ENCODE data around the gene SRGAP3.

SRGAP3 gene

DNA sequence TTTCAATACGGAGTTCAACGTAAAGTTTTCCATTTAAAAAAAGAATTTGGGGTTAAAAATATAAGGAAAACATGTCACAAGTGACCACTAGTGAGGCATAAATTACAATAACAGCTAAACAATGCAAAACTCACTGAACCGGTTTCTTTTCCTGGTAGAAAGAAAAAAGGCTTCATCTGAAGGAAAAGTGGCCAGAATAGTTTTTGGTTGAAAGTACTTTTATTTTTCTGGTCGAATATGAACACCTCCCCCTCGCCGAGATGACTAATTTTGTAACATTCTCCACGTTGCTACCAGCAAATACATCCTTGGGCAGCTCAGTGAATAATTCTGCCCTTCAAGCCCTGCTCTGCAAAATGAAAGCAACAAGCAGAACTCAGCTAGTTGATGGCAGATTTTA is 3.9 kb upstream of the SRGAP3 start:
- DNase-seq (ENCODE audit: low spot score), result no peak

DNA sequence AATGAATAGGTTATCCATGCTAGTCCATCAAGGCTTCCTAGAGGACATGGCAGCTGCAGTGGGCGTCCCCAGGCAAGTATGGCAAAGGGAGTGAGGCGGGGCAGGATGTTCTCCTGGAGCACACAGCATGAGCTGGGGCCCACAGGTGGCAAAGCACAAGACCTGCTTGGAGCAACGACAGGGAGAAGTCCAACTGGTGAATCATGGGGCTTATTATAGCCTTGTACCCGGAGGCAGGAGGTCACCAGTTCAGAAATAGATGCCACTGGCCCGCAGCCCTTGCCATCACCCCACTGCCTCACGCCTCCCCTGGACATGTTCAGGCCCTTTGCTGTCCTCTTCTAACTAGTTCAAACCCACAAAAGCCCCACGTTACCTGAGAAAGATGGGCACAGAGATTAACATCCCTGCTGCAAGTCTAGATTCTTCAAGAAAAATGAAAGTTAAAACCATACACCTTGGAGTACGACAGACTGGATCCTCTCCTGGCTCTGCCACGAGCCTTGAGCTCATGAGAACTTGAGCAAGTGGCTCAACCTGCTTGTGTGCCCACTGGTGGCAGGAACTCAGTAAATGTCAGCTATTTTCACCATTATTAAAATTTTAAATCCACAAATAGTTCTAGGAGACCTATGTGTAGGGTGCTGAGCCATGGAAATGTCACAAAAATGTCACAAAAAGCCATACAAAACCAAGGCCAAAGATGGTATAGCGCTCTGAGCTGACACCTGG is 1.8 kb upstream of the SRGAP3 start:
- no peak for DNase-seq (ENCODE audit: low spot score)

DNA sequence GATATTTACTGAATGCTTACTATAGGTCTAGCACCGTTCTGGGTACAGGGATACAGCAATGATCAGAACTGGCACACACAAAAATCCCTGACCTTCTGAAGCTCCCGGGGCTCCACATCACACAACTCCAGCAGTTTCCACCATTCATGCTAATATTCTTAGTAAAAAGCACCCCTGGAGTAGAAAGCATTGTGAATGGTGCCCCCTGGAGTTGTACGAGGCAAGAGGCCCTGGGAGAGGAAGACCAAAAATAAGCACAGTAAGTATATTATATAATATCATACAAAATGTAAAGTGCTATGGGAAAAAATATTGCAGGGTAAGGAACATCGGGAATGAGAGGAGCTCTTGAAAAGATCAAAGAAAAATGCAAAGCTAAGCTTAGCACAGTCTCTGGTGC is 790 bp upstream of the SRGAP3 start:
- peak; percentile 45 for DNase-seq (ENCODE audit: low spot score)

DNA sequence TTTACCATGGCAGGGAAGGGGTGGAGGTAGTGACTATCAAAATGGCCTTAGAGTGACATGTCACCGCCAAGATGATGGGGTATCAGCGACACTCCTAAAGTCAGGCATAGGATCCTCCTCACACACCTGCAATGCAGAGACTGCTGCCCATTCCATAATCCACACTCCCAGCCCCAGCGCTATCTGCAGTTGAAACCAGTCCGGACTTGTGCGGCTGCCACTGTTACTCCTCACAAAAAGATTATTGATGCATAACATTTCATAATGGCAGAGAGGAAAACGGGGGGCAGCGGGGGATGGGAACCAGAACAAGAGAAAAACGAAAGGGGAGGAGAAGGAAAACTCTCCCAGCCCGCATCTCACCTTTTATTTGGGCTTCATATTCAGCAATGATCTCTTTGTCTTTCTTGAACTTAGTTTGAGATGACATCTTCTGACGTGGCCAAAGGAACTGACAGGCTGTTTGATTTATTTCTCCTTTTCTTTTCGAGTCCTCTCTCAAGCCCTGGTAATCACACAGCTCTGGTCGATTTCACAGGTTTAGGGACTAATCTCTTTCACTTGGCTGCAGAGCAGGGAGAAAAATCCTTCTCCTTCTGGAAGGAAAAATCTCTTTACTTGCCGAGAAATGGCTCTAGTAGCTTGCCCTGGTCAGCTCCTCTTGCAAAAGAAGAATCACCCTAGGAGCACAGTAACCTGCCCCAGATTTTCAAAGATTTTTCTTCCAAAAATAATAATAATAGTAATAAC is 749 bp downstream of the SRGAP3 start:
- DNase-seq (ENCODE audit: low spot score), result peak; percentile 55

DNA sequence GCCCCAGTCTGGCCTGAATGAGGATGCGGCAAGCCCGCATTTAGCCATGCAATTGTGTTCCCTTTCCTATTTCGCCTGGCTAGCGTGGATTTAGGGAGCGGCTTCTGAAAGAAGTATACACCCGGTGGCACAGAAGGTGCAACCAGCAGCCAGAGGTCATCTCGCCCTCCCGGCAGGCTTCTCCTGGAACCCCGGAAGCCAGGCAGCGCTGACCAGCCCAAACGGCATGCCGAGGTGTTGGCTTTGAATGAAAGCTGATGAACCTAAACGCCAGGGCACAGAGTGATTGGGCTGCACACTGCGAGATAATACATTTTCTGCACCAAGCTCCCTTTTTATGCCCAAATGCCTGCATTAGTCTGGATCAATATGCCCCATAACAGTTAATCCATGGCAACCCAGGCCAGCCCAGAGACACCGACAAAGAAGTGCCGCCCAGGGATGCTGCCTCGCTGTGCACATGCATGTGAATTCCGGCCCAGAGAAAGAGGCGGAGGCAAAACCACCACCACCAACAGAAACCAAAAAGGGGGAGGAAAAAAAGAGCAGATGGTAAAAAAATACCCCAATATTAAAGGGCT is 1.4 kb downstream of the SRGAP3 start:
- no peak for DNase-seq (ENCODE audit: low spot score)

DNA sequence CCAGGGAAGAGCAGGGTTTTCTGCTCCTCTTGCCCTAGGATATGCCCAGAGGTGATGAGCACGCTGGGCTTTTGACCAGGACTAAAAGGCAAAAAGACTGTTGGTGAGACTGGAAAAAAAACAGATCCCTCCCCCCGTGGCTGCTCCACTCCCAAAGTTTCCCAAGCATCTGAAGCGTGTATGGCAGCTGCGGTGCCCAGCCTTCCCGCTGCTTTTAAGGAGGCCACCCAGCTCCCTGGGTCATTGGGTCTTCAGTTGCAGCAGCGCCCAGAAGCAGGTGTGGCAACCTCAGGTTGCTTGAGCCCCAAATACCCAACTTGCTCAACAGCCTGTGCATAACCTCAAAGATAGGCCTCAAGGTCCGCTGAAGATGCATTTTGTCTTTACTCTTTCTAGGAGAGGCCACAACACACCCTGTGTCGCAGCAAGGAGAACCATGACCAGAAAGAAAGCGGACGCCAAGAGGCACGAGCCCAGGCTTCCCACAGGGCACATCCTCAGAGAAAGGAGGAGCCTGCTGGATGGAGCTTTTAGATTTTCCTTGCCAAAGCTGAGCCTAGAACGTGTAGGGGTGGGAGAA is 2.0 kb downstream of the SRGAP3 start:
- DNase-seq (ENCODE audit: low spot score), result no peak

GRCh38 chr3:9246189-9246588 is 3.3 kb downstream of the SRGAP3 start:
- DNase-seq (ENCODE audit: low spot score), result no peak

DNA sequence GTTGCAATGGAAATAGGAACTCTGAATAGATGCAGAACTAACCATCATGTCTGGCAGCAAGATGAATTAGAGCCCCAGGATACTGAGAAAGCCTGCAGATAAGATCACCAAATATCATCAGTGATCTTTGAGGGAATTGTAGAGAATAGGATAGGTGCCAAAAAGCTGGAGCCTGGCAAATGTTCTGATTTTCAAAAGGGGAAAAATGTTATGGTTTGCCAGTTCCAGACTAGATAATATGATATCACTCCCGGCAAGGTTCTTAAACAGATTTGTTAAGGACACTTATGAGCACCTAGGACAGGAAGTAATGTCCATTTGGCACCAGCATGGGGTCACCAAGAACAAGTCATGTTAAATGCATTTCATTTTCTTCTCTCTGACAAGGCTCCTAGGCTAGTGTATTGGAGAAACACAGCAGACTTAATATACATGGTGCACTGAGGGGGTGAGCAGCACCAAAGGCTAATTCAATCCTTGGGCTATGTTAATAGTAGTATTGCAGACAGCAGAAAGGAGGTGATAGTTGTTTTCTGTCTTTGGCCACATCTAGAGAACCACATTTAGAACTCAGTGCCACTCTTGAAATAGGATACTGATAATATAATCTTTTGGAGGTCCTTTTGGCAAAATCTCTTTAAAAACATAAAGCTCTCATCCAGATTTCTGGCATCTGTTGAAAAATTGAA is 4.8 kb downstream of the SRGAP3 start:
- no peak for DNase-seq (ENCODE audit: low spot score)

- no peak for DNase-seq (ENCODE audit: low spot score)
Observed at GRCh38 chr3:9241956-9242355, 7.5 kb downstream of the SRGAP3 start.

DNA sequence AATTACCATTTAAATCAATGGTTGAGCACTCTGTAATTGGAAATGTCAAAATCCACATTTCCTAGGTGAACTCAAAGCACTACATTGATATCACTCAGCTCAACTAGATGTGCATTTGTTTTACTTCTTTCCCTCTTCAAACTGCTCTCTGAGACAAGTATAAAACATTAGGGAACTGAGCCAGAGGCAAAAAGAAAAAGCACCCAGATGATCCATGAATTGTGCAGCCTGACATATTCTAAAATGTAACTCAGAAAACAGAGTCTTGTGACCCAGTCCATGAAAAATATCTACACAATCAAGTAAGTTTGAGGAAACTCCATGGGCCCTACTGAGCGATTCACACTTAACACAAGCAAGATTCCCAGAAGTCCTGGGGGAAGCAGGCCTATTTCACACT is 9.8 kb downstream of the SRGAP3 start:
- no peak for DNase-seq (ENCODE audit: low spot score)

DNA sequence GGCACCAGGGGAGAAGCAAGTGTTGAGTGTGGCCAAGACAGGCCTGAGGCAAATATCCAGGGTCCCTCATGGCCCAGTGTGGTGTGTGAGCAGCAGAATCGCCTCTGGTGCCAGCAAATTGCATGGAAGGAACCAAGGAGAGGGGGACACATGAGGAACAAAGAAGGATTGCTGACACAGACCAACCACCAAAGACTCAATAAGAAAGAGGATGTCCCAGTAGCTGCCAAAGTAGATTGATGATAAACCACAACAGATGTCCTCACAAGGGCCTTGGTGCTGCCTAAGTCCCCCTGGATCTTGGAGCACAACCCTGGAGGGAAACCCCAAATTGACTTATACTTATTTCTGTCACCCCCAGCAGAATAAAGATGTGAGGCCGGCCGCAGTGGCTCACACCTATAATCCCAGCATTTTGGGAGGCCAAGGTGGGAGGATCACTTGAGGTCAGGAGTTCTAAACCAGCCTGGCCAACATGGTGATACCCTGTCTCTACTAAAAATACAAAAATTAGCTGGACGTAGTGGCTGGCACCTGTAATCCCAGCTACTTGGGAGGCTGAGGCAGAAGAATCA is 10.6 kb downstream of the SRGAP3 start:
- DNase-seq (ENCODE audit: low spot score), result no peak

GRCh38 chr3:9238276-9238675 is 11.2 kb downstream of the SRGAP3 start:
- no peak for DNase-seq (ENCODE audit: low spot score)

DNA sequence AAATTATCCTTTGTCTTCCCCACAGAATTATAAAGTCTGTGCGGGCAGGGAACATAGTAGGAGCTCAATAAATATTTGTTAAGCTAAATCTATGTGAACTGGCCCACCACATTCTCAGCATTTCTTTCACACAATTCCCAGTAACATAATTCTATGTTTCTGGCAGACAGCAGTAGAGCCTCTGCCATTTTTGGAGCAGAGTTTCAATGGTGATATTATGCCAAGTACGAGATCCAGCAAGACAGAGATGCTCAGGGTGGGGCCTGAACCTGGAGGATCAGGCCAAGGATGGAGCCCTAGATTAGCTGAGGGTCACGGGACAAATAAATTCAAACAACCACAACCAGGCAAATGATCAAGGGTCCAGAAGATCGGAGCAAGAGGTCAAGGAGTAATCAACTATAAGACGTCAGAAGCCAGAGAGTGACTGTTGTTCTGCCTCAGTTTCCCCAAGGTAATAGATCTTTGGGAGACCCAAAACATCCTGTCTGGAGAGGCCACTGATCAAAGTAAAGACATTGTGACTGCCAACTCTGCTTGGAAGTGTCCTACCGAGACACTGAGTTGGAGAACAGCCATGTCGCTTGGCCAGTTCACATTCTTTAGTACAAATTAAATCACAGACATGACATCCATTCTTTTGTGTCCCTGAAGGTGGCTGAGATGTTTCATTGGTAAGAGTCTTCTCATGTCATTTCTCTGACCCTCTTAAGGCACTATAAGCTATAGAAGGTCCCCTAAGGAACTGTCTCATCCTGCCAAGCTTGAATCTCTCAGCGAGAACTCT is 15.4 kb downstream of the SRGAP3 start:
- DNase-seq (ENCODE audit: low spot score), result no peak

- no peak for DNase-seq (ENCODE audit: low spot score)
Observed at GRCh38 chr3:9233101-9233500, 16.3 kb downstream of the SRGAP3 start.

DNA sequence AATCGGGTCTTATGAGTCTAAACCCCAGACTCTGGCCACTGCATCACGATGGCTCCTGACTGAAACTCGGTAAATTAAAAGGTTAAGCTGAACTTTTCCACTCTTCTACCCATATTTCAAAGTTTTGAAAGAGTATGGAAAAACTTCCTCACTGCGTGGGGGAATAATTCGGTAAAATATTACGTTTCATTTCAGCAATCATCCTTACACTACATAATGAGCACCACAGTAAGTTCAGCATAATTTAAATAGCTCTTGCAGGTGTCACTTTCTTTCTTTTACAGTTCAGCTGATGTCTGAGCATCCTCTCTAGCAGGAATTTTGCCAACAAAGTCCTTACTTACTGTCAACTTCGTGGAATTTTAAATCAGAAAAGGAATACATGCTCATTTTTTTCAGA is 17.5 kb downstream of the SRGAP3 start:
- no peak for DNase-seq (ENCODE audit: low spot score)

DNA sequence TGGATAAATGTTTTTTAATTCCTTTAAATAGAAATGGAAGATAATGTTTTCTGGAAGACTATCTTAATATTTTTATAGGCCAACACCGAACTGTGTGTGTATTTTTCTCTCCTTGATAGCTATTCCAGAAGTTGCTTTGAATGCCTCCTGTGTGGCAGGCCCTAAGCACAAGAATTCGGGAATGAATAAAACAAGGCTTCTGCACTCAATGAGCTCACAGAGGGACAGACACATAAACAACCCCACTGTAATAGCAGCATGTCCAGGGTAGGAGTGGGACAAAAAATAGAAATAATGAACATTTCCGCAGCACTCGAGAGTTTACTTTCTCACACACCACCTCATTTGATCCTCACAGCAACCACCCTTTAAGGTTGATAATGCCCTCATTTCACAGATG is 18.0 kb downstream of the SRGAP3 start:
- DNase-seq (ENCODE audit: low spot score), result no peak

GRCh38 chr3:9231006-9231405 is 18.4 kb downstream of the SRGAP3 start:
- no peak for DNase-seq (ENCODE audit: low spot score)

GRCh38 chr3:9230596-9230995 is 18.9 kb downstream of the SRGAP3 start:
- no peak for DNase-seq (ENCODE audit: low spot score)

DNA sequence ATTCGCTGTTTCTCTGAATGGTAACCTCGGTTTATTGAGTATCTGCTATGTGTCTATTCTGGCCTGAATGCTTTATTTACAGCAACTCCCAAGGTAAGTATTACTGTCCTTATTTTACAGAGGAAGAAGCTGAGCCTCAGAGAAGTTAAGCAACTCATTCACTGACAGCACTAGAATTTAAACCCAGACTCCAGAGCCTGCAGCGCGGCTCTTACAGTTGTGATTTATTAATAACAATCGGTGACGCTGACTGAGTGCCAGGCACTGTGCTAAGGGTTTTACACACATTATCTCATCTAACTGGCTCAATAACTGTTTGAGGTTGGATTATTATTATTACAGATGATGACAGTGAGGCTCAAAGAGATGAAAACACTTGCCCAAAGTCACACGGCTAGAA is 19.6 kb downstream of the SRGAP3 start:
- no peak for DNase-seq (ENCODE audit: low spot score)

DNA sequence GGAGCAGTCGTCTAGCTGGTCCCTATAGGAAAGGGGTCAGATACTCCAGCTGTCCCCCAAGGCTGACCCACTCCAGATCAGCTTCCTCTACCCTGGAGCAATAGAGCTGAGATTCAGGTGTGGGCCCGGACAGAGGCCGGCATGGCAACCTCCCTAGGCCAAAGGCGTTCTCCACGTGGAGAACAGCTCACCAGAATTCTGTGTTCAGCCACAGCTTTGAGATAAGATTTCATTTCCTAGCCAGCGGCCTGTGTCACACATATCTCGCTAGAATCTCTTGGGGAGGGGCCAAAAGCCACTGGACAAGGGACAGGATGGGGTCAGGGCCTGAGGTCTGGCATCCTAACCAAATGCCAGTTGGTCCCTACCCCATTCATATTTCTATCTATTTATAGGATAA is 20.1 kb downstream of the SRGAP3 start:
- DNase-seq (ENCODE audit: low spot score), result no peak

- DNase-seq (ENCODE audit: low spot score), result no peak
Observed at GRCh38 chr3:9226326-9226725, 23.1 kb downstream of the SRGAP3 start.

Measured in D341Med (cell line).